Glutamatergic neuron (in vitro differentiated cells): ENCODE data around the gene SOX13. TPM values are rescaled to one million over a fixed set of nuclear protein-coding genes. Genes with fewer than 3 reads are reported as not detected.
"Not testable (repeated sequence)": the region's sequence is repeated elsewhere in the genome, so short reads cannot be mapped to it uniquely, and the experiment has no call there.

Experiments
- DNase-seq: peaks from one replicate; pipeline ENCODE4 v3.0.0; 2022
- H3K27ac Mint-ChIP-seq: one replicate; pipeline ENCODE4 v1.8.0; 2020; ENCODE audit warnings: mild to moderate bottlenecking, mixed read lengths, inconsistent platforms; ENCODE audit not compliant: unreplicated experiment
- H3K27me3 Mint-ChIP-seq: one replicate; pipeline ENCODE4 v1.8.0; 2020; ENCODE audit warnings: mild to moderate bottlenecking, moderate library complexity, mixed read lengths, inconsistent platforms; ENCODE audit not compliant: unreplicated experiment
- H3K36me3 Mint-ChIP-seq: one replicate; pipeline ENCODE4 v1.8.0; 2020; ENCODE audit warnings: mild to moderate bottlenecking, mixed read lengths, inconsistent platforms; ENCODE audit not compliant: unreplicated experiment
- H3K4me1 Mint-ChIP-seq: one replicate; pipeline ENCODE4 v1.8.0; 2020; ENCODE audit warnings: mild to moderate bottlenecking, low read depth, mixed read lengths, inconsistent platforms; ENCODE audit not compliant: unreplicated experiment
- H3K4me3 Mint-ChIP-seq: one replicate; pipeline ENCODE4 v1.8.0; 2020; ENCODE audit warnings: mild to moderate bottlenecking, mixed read lengths, inconsistent platforms; ENCODE audit not compliant: unreplicated experiment
- H3K9me3 Mint-ChIP-seq: one replicate; pipeline ENCODE4 v1.8.0; 2020; ENCODE audit warnings: mild to moderate bottlenecking, moderate library complexity, mixed read lengths, inconsistent platforms; ENCODE audit not compliant: unreplicated experiment
- CTCF ChIP-seq: fragments of 200-600 bp; sonication (generic); IDR thresholded peaks from one replicate; pipeline ENCODE4 v1.5.0; 2021; ENCODE audit not compliant: partially characterized antibody, unreplicated experiment
- total RNA-seq: library from RNA; stranded (reverse); fragmentation: NEBNext Ultra II Directional; extraction: Animal tissue kit (Norgen Biotek cat#: 25700); gene quantifications from one replicate; pipeline ENCODE4 v1.2.1, GENCODE V29; 2021; ENCODE audit not compliant: unreplicated experiment

The SOX13 gene
- total RNA-seq, 1 donor from 2014 or later, result 2.2 TPM

DNA sequence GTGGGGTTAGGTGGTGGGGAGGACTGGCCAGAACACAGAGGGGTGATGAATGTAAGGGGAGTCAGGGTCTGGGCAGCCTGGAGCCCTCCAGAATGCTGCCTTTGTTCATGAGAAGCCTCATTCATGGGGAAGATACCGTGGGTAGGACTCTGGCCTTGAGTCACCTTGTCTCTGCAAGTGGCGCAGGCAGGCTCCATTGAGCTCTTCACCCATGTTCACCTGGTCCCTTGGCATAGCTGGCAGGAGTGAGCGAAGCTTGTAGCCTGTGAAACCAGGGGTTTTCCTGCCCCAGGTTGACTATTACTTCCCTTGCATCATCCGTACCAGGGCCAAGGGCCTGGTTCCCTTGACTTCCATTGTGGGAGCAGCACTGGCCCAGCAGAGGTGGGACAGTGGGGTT, 25.8 kb downstream of the SOX13 start:
- H3K36me3 Mint-ChIP-seq, result no peaks in the 10 kb centered on the region
- no peak for DNase-seq
- no peak overlapping the region for H3K4me3 Mint-ChIP-seq
- no peak for TF ChIP-seq CTCF
- H3K27me3 Mint-ChIP-seq, result peaks cover 8% of the 10 kb centered on the region
- peaks cover 19% of the 10 kb centered on the region for H3K4me1 Mint-ChIP-seq
- peaks cover 2% of the 10 kb centered on the region for H3K9me3 Mint-ChIP-seq
- H3K27ac Mint-ChIP-seq, result no peak overlapping the region

GRCh38 chr1:204099754-204100153, 26.8 kb downstream of the SOX13 start:
- H3K4me1 Mint-ChIP-seq, result peaks cover 11% of the 10 kb centered on the region
- not testable (repeated sequence) for H3K9me3 Mint-ChIP-seq, H3K27me3 Mint-ChIP-seq

GRCh38 chr1:204102029-204102611, 29.2 kb downstream of the SOX13 start:
- no peak for TF ChIP-seq CTCF
- no peak overlapping the region for H3K27ac Mint-ChIP-seq
- peaks cover 5% of the 10 kb centered on the region for H3K27me3 Mint-ChIP-seq
- no peaks in the 10 kb centered on the region for H3K4me1 Mint-ChIP-seq
- no peak for DNase-seq
- H3K4me3 Mint-ChIP-seq, result no peak overlapping the region
- H3K36me3 Mint-ChIP-seq, result no peaks in the 10 kb centered on the region
- peaks cover 2% of the 10 kb centered on the region for H3K9me3 Mint-ChIP-seq

More at GRCh38 chr1:204099754-204100153, 26.8 kb downstream of the SOX13 start:
- H3K36me3 Mint-ChIP-seq, H3K27ac Mint-ChIP-seq, H3K4me3 Mint-ChIP-seq, DNase-seq: not testable (repeated sequence)

- H3K27me3 Mint-ChIP-seq, result peaks cover 5% of the 10 kb centered on the region
- H3K4me3 Mint-ChIP-seq, result no peak overlapping the region
Measured at GRCh38 chr1:204102739-204103430, 30.0 kb downstream of the SOX13 start.

DNA sequence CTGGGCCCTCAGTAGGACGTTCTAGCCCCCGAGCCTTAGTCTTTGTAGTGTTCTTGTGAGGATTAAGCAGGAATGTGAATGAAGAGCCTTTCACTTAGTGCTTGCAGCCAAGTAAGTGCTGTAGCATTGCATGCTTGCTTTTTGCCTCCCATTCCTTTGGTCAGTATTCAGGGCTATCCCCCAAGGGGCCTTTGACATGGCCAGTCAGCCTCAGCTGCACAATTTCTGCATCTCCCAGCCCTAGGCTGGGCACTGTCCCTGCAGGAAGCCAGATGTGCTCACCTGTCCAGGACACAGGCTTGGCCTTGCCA, 30.5 kb downstream of the SOX13 start:
- Mint-ChIP-seq H3K27ac (no peak overlapping the region), H3K4me3 (no peak overlapping the region), H3K27me3 (peaks cover 4% of the 10 kb centered on the region), H3K9me3 (peaks cover 2% of the 10 kb centered on the region), H3K36me3 (no peaks in the 10 kb centered on the region), H3K4me1 (no peaks in the 10 kb centered on the region)
- DNase-seq, result no peak
- no peak for TF ChIP-seq CTCF

More at GRCh38 chr1:204102739-204103430, 30.0 kb downstream of the SOX13 start:
- no peak overlapping the region for H3K27ac Mint-ChIP-seq
- no peaks in the 10 kb centered on the region for H3K36me3 Mint-ChIP-seq
- TF ChIP-seq CTCF, result no peak
- H3K9me3 Mint-ChIP-seq, result peaks cover 2% of the 10 kb centered on the region
- no peaks in the 10 kb centered on the region for H3K4me1 Mint-ChIP-seq
- DNase-seq, result no peak
